Measurements from ENCODE around the gene SUPT5H.

The SUPT5H gene

GRCh38 chr19:39481229-39481545 lies 35.8 kb downstream of the SUPT5H start:
- Histone ChIP-seq H3K27me3 (no peaks in the 10 kb centered on the region), H3K4me1 (peaks cover 4% of the 10 kb centered on the region; the same call in 1 of the 2 replicates), H3K4me3 (ENCODE audit: low read depth, low read length) (peak overlapping the region; percentile 80), H3K36me3 (peaks cover 21% of the 10 kb centered on the region), H3K9me3 (no peaks in the 10 kb centered on the region)
- no peak for DNase-seq
- TF ChIP-seq CTCF (IDR thresholded peaks at IDR 0.05; ENCODE audit: low read depth, low read length), result no peak

- peaks cover 4% of the 10 kb centered on the region; the same call in 1 of the 2 replicates for H3K4me1 ChIP-seq
- H3K9me3 ChIP-seq, result no peaks in the 10 kb centered on the region
- H3K4me3 ChIP-seq (ENCODE audit: low read depth, low read length), result peak overlapping the region; percentile 80
- H3K27me3 ChIP-seq, result no peaks in the 10 kb centered on the region
- H3K36me3 ChIP-seq, result peaks cover 24% of the 10 kb centered on the region
- no peak for TF ChIP-seq CTCF (IDR thresholded peaks at IDR 0.05; ENCODE audit: low read depth, low read length)
- no peak for DNase-seq
These were observed 36.3 kb downstream of the SUPT5H start for GRCh38 chr19:39481676-39482075.

- H3K36me3 ChIP-seq, result peaks cover 39% of the 10 kb centered on the region
- no peak for DNase-seq
- no peaks in the 10 kb centered on the region for H3K9me3 ChIP-seq
- no peaks in the 10 kb centered on the region for H3K27me3 ChIP-seq
- no peak for TF ChIP-seq CTCF (IDR thresholded peaks at IDR 0.05; ENCODE audit: low read depth, low read length)
- H3K4me1 ChIP-seq, result peaks cover 4% of the 10 kb centered on the region; the same call in 1 of the 2 replicates
- H3K4me3 ChIP-seq (ENCODE audit: low read depth, low read length), result no peak overlapping the region
These were observed 37.8 kb downstream of the SUPT5H start for GRCh38 chr19:39483141-39483540.

GRCh38 chr19:39489756-39490155 lies 44.4 kb downstream of the SUPT5H start:
- H3K4me3 ChIP-seq (ENCODE audit: low read depth, low read length), result no peak overlapping the region
- no peak for DNase-seq
- TF ChIP-seq CTCF (IDR thresholded peaks at IDR 0.05; ENCODE audit: low read depth, low read length), result no peak
- H3K27me3 ChIP-seq, result no peaks in the 10 kb centered on the region
- H3K4me1 ChIP-seq, result no peaks in the 10 kb centered on the region
- peaks cover 61% of the 10 kb centered on the region for H3K36me3 ChIP-seq
- no peaks in the 10 kb centered on the region for H3K9me3 ChIP-seq

GRCh38 chr19:39492225-39492624 lies 46.8 kb downstream of the SUPT5H start:
- Histone ChIP-seq H3K9me3 (no peaks in the 10 kb centered on the region), H3K36me3 (peaks cover 43% of the 10 kb centered on the region), H3K4me3 (ENCODE audit: low read depth, low read length) (no peak overlapping the region), H3K4me1 (0 out of 2 replicates have a peak, but pooled peaks cover under 1% of the 10 kb centered on the region), H3K27me3 (no peaks in the 10 kb centered on the region)
- no peak for TF ChIP-seq CTCF (IDR thresholded peaks at IDR 0.05; ENCODE audit: low read depth, low read length)
- no peak for DNase-seq

- no peaks in the 10 kb centered on the region for H3K9me3 ChIP-seq
- H3K4me3 ChIP-seq (ENCODE audit: low read depth, low read length), result no peak overlapping the region
- DNase-seq, result no peak
- 0 out of 2 replicates have a peak, but pooled peaks cover 5% of the 10 kb centered on the region for H3K4me1 ChIP-seq
- TF ChIP-seq CTCF (IDR thresholded peaks at IDR 0.05; ENCODE audit: low read depth, low read length), result no peak
- H3K36me3 ChIP-seq, result peaks cover 37% of the 10 kb centered on the region
- no peaks in the 10 kb centered on the region for H3K27me3 ChIP-seq
These were observed 47.4 kb downstream of the SUPT5H start for GRCh38 chr19:39492788-39493187.

Data from BE2C (cell line).